ENCODE data around the gene EDN1. TPM values are rescaled to one million over a fixed set of nuclear protein-coding genes. Genes with fewer than 3 reads are reported as not detected.

The EDN1 gene
- polyA plus RNA-seq, 1 donor (not counting 4 experiments of a cell fraction or from before 2014, with no cell fraction given) = 17.2 TPM

DNA sequence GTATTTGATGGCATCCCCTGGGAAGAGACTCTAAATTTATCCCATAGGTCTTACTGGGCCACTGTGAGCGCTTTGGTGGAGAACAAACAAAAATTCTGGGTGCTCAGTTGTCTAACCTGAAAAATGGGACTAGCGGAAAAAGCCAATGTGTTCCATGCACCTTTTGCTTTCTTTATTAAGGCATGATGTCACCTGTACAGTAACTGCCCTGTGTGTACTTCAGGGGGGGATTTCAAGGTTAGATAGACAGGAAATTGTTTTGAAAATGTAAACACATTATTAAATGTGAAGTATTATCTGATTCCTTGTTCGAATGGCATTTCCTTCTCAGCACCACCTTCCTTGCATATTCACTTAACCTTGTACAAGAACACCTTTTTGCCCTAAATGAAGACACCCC is 1.2 kb upstream of the EDN1 start:
- peak overlapping the region; percentile 59 to 99 (median 97) for H3K4me3 ChIP-seq (ENCODE audit: control insufficient read depth in 2 of 3, extremely low read depth in 1 of 3, insufficient read depth in 2 of 3, low read depth in 1 of 3, low read length in 3 of 3)
- no peak overlapping the region for H2AFZ ChIP-seq (ENCODE audit: control insufficient read depth, low read length)
- TF ChIP-seq, protein P1, sequence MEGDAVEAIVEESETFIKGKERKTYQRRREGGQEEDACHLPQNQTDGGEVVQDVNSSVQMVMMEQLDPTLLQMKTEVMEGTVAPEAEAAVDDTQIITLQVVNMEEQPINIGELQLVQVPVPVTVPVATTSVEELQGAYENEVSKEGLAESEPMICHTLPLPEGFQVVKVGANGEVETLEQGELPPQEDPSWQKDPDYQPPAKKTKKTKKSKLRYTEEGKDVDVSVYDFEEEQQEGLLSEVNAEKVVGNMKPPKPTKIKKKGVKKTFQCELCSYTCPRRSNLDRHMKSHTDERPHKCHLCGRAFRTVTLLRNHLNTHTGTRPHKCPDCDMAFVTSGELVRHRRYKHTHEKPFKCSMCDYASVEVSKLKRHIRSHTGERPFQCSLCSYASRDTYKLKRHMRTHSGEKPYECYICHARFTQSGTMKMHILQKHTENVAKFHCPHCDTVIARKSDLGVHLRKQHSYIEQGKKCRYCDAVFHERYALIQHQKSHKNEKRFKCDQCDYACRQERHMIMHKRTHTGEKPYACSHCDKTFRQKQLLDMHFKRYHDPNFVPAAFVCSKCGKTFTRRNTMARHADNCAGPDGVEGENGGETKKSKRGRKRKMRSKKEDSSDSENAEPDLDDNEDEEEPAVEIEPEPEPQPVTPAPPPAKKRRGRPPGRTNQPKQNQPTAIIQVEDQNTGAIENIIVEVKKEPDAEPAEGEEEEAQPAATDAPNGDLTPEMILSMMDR (optimal IDR thresholded peaks at IDR 0.05 in 1 of 3, IDR thresholded peaks at IDR 0.05 in 1 of 3, conservative IDR thresholded peaks at IDR 0.05 in 1 of 3; ENCODE audit: extremely low read depth in 1 of 3, insufficient read depth in 2 of 3, low read length in 3 of 3) = no peak
- no peak for TF ChIP-seq EZH2 (IDR thresholded peaks at IDR 0.05; ENCODE audit: low read length)
- DNase-seq (ENCODE audit: low read depth, low spot score) = no peak
- H4K20me1 ChIP-seq (ENCODE audit: control insufficient read depth, extremely low read depth, insufficient read depth, low read length) = no peaks in the 10 kb centered on the region
- H3K4me2 ChIP-seq (ENCODE audit: control insufficient read depth, extremely low read depth, insufficient read depth, low read depth, low read length) = peak overlapping the region; percentile 95
- peaks cover 20% of the 10 kb centered on the region for H3K79me2 ChIP-seq (ENCODE audit: control insufficient read depth, insufficient read depth, low read length)
- peak overlapping the region; percentile 70 for H3K9ac ChIP-seq (ENCODE audit: control insufficient read depth, extremely low read depth, insufficient read depth, low read length)
- H3K9me1 ChIP-seq (ENCODE audit: control insufficient read depth, extremely low read depth, insufficient read depth, low read length) = no peaks in the 10 kb centered on the region
- H3K9me3 ChIP-seq (ENCODE audit: control insufficient read depth, low read depth, low read length) = no peaks in the 10 kb centered on the region
- dilution Hi-C loops (cut with MboI; ENCODE audit: extremely low pct_ligation_motif_present, low sequenced_read_pairs) = no loop called here
- FAIRE-seq = no peak
- H3K27me3 ChIP-seq (ENCODE audit: control insufficient read depth, extremely low read depth, insufficient read depth, low read length) = no peaks in the 10 kb centered on the region
- H3K4me1 ChIP-seq (ENCODE audit: control insufficient read depth, extremely low read depth, insufficient read depth, low read length) = peaks cover 50% of the 10 kb centered on the region
- H3K36me3 ChIP-seq (ENCODE audit: control insufficient read depth in 2 of 2, extremely low read depth in 1 of 2, insufficient read depth in 2 of 2, low read length in 2 of 2) = peaks cover 2 to 13% of the 10 kb centered on the region in 2 experiments
- H3K27ac ChIP-seq (ENCODE audit: control insufficient read depth, insufficient read depth, low read length) = peak overlapping the region; percentile 84

DNA sequence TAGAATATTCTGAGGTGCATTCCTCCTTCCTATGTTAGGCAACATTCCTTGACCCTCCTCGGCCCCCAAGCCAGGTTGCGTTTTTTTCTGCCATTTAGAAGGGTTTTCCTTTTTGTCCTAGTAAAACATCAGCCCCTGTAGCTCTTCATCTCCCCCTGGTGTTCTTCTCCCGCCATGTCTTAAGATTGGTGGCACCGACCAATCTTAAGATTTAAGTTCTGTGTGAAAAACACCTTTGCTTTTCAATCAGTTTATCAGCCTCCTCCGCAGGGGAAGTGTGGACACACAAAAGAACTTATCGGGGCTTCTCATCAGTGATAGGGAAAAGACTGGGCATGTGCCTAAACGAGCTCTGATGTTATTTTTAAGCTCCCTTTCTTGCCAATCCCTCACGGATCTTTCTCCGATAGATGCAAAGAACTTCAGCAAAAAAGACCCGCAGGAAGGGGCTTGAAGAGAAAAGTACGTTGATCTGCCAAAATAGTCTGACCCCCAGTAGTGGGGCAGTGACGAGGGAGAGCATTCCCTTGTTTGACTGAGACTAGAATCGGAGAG is 719 bp upstream of the EDN1 start:
- TF ChIP-seq, protein P1 (optimal IDR thresholded peaks at IDR 0.05 in 1 of 3, IDR thresholded peaks at IDR 0.05 in 1 of 3, conservative IDR thresholded peaks at IDR 0.05 in 1 of 3; ENCODE audit: extremely low read depth in 1 of 3, insufficient read depth in 2 of 3, low read length in 3 of 3) = peak; percentile 67 to 87 (median 76)
- TF ChIP-seq EZH2 (IDR thresholded peaks at IDR 0.05; ENCODE audit: low read length) = no peak
- Histone ChIP-seq H2AFZ (ENCODE audit: control insufficient read depth, low read length) (peak overlapping the region; percentile 72), H3K4me1 (ENCODE audit: control insufficient read depth, extremely low read depth, insufficient read depth, low read length) (peaks cover 55% of the 10 kb centered on the region), H3K9ac (ENCODE audit: control insufficient read depth, extremely low read depth, insufficient read depth, low read length) (peak overlapping the region; percentile 87), H3K36me3 (ENCODE audit: control insufficient read depth in 2 of 2, extremely low read depth in 1 of 2, insufficient read depth in 2 of 2, low read length in 2 of 2) (peaks cover 4 to 15% of the 10 kb centered on the region in 2 experiments), H3K4me2 (ENCODE audit: control insufficient read depth, extremely low read depth, insufficient read depth, low read depth, low read length) (peak overlapping the region; percentile 95), H4K20me1 (ENCODE audit: control insufficient read depth, extremely low read depth, insufficient read depth, low read length) (no peaks in the 10 kb centered on the region), H3K27ac (ENCODE audit: control insufficient read depth, insufficient read depth, low read length) (peak overlapping the region; percentile 84), H3K9me3 (ENCODE audit: control insufficient read depth, low read depth, low read length) (no peaks in the 10 kb centered on the region), H3K27me3 (ENCODE audit: control insufficient read depth, extremely low read depth, insufficient read depth, low read length) (no peaks in the 10 kb centered on the region), H3K9me1 (ENCODE audit: control insufficient read depth, extremely low read depth, insufficient read depth, low read length) (no peaks in the 10 kb centered on the region), H3K79me2 (ENCODE audit: control insufficient read depth, insufficient read depth, low read length) (peaks cover 20% of the 10 kb centered on the region), H3K4me3 (ENCODE audit: control insufficient read depth in 2 of 3, extremely low read depth in 1 of 3, insufficient read depth in 2 of 3, low read depth in 1 of 3, low read length in 3 of 3) (peak overlapping the region; percentile 59 to 99 (median 97))
- DNase-seq (ENCODE audit: low read depth, low spot score) (no peak), FAIRE-seq (no peak)
- dilution Hi-C loops (cut with MboI; ENCODE audit: extremely low pct_ligation_motif_present, low sequenced_read_pairs) = no loop called here
